ENCODE results near the gene ZSCAN32. TPM values are rescaled to one million over a fixed set of nuclear protein-coding genes. Genes with fewer than 3 reads are reported as not detected.

ZSCAN32 gene
- total RNA-seq, 1 experiment from 2014 or later: 20.0 TPM

- no peak for ATAC-seq
- POLR2A ChIA-PET: no interaction called here
- Histone ChIP-seq H3K9me2 (ENCODE audit: insufficient read depth) (no peaks in the 10 kb centered on the region), H3K27me3 (ENCODE audit: insufficient read depth, low read length) (no peaks in the 10 kb centered on the region), H3K4me1 (ENCODE audit: control insufficient read depth in 1 of 2, insufficient read depth in 2 of 2, low read length in 2 of 2) (no peaks in the 10 kb centered on the region), H2AFZ (ENCODE audit: low read depth, low read length, poor library complexity, severe bottlenecking) (no peak overlapping the region), H3K9ac (ENCODE audit: low read length) (no peak overlapping the region), H3K79me2 (ENCODE audit: insufficient read depth, low read length) (no peaks in the 10 kb centered on the region), H3K4me3 (replicated peaks in 1 of 2; ENCODE audit: low read depth in 1 of 2, low read length in 2 of 2) (no peak overlapping the region), H3K9me3 (ENCODE audit: control insufficient read depth in 1 of 2, insufficient read depth in 1 of 2, low read depth in 1 of 2, low read length in 2 of 2) (no peaks in the 10 kb centered on the region), H3K36me3 (ENCODE audit: control insufficient read depth in 1 of 2, insufficient read depth in 2 of 2, low read length in 2 of 2) (peaks cover 0 to 2% of the 10 kb centered on the region in 2 experiments; a peak in 1 of 4 replicates), H3K27ac (ENCODE audit: low read depth, low read length) (no peak overlapping the region), H4K20me1 (ENCODE audit: insufficient read depth) (no peaks in the 10 kb centered on the region), H3K4me2 (ENCODE audit: low read length) (no peak overlapping the region)
- intact Hi-C loops (cut with micrococcal nuclease): no loop called here
- no peak for DNase-seq (ENCODE audit: low read depth, low spot score)
- RAD21 ChIA-PET (ENCODE audit: low non-redundant PET in 1 of 2, low total read pairs in 2 of 2, uncharacterized antibody in 2 of 2, unreplicated experiment in 2 of 2): no interaction called here
- CTCF ChIA-PET: no interaction called here
- TF ChIP-seq SP1 (IDR thresholded peaks at IDR 0.05; ENCODE audit: low read depth): no peak
- no peak for TF ChIP-seq ZNF274 (IDR thresholded peaks at IDR 0.05; ENCODE audit: low read depth, low read length)
- no peak for TF ChIP-seq EZH2phosphoT487 (IDR thresholded peaks at IDR 0.05; ENCODE audit: borderline replicate concordance)
- no peak for TF ChIP-seq CTCF (IDR thresholded peaks at IDR 0.05 in 2 of 3, conservative IDR thresholded peaks at IDR 0.05 in 1 of 3; ENCODE audit: borderline replicate concordance in 1 of 3, insufficient read depth in 1 of 3, low read depth in 2 of 3, low read length in 2 of 3)
- TF ChIP-seq EGR1 (IDR thresholded peaks at IDR 0.05; ENCODE audit: low read depth): no peak
- TF ChIP-seq SIN3A (IDR thresholded peaks at IDR 0.05; ENCODE audit: low read depth): no peak
- no peak for TF ChIP-seq FOSL1 (IDR thresholded peaks at IDR 0.05; ENCODE audit: low read depth)
- no peak for TF ChIP-seq REST (IDR thresholded peaks at IDR 0.05; ENCODE audit: low read depth)
- TF ChIP-seq YY1 (IDR thresholded peaks at IDR 0.05; ENCODE audit: extremely low read depth, insufficient replicate concordance, low read depth, low read length): no peak
- BruUV-seq (replicated peaks): no TSS peak
Observed at GRCh38 chr16:3431779-3432219, 31.0 kb upstream of the ZSCAN32 start.

Data from HCT116 (cell line).